DMS114 treated with DMSO at 0.1 percent for 48 hours (cell line): Measurements from ENCODE around the gene DEFB124.
"Not testable (repeated sequence)": the region's sequence is repeated elsewhere in the genome, so short reads cannot be mapped to it uniquely, and the experiment has no call there.

Experiments
- DNase-seq: peaks from one replicate; lab custom pipeline; 2025; ENCODE audit not compliant: unreplicated experiment; lab: John Stamatoyannopoulos, UW

Gene DEFB124

DNA sequence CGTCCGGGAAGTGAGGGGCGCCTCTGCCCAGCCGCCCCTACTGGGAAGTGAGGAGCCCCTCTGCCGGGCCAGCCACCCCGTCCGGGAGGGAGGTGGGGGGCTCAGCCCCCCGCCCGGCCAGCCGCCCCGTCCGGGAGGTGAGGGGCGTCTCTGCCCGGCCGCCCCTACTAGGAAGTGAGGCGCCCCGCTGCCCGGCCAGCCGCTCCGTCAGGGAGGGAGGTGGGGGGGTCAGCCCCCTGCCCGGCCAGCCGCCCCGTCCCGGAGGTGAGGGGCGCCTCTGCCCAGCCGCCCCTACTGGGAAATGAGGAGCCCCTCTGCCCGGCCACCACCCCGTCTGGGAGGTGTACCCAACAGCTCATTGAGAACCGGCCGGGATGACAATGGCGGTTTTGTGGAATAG is 47.4 kb downstream of the DEFB124 start:
- not testable (repeated sequence) for DNase-seq

DNA sequence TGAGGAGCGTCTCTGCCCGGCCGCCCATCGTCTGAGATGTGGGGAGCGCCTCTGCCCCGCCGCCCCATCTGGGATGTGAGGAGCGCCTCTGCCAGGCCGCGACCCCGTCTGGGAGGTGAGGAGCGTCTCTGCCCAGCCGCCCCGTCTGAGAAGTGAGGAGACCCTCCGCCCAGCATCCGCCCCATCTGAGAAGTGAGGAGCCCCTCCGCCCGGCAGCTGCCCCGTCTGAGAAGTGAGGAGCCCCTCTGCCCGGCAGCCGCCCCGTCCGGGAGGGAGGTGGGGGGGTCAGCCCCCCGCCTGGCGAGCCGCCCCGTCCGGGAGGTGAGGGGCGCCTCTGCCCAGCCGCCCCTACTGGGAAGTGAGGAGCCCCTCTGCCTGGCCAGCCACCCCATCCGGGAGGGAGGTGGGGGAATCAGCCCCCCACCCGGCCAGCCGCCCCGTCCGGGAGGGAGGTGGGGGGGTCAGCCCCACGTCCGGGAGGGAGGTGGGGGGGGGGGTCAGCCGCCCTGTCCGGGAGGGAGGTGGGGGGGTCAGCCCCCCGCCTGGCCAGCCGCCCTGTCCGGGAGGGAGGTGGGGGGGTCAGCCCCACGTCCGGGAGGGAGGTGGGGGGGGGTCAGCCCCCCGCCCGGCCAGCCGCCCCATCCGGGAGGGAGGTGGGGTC is 47.9 kb downstream of the DEFB124 start:
- DNase-seq, result not testable (repeated sequence)

- DNase-seq, result no peak
These were observed 49.1 kb downstream of the DEFB124 start for GRCh38 chr20:31425797-31426196.

DNA sequence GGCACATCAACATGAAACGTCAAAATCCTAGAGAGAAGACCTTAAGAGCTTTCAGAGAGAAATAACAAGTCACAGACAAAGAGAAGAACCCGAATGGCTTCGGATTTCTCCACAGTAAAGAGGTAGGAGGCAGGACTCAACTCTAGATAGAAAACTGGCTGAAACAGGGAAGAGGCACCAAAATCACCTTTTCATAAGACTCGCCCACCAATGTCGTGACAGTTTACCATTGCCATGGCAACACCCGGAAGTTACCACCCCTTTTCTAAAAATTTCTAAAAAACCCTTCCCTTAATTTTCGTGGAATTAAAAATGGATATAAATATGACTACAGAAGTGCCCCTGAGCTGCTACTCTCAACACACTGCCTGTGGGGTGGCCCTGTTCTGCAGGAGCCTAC is 56.6 kb downstream of the DEFB124 start:
- no peak for DNase-seq

DNA sequence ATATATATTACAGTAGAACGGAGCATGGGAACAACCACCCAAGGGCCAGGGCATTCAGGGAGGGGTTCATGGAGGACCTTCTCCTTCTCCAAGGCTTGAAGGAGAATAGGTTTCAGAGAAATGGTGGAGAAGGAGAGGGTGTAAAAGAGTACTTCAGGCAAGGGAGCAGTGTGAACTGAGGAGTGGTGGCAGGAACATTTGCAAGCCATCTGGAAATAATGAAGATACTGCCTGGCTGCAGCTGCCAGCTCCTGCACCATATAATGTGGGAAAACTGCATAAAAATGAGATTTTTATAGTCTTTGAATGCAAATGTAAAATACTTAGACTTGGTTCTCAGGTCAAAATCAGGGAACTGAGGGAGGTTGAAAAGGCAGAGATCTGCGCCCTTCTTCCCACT is 59.3 kb downstream of the DEFB124 start:
- DNase-seq, result no peak
